ENCODE measurements around the gene CENPA. TPM values are rescaled to one million over a fixed set of nuclear protein-coding genes. Genes with fewer than 3 reads are reported as not detected.

CENPA gene
- total RNA-seq = 25.6 TPM
- polyA plus RNA-seq = 4.2 TPM
- long read RNA-seq, donor 1, partial matches to known transcripts = 0 of 3 reads
- long read RNA-seq, donor 1, other reads (novel, unspliced or antisense) = 0 of 3 reads
- long read RNA-seq, donor 2, transcript CENPA-202 (5 exons, 1,452 nt) = major isoform, 21 of 22 reads
- long read RNA-seq, donor 2, partial matches to known transcripts = 0 of 22 reads
- long read RNA-seq, donor 2, other reads (novel, unspliced or antisense) = 0 of 22 reads
- long read RNA-seq, donor 3, transcript CENPA-202 (5 exons, 1,452 nt) = major isoform, 22 of 42 reads
- long read RNA-seq, donor 3, partial matches to known transcripts = 15 of 42 reads
- long read RNA-seq, donor 3, other reads (novel, unspliced or antisense) = 0 of 42 reads
- long read RNA-seq, donor 4, transcript CENPA-202 (5 exons, 1,452 nt) = major isoform, 9 of 19 reads
- long read RNA-seq, donor 4, partial matches to known transcripts = 10 of 19 reads
- long read RNA-seq, donor 4, other reads (novel, unspliced or antisense) = 0 of 19 reads
- long read RNA-seq, donor 5, transcript CENPA-202 (5 exons, 1,452 nt) = major isoform, 15 of 33 reads
- long read RNA-seq, donor 5, partial matches to known transcripts = 12 of 33 reads
- long read RNA-seq, donor 5, other reads (novel, unspliced or antisense) = 0 of 33 reads
- long read RNA-seq, donor 6, transcript CENPA-202 (5 exons, 1,452 nt) = major isoform, 10 of 12 reads
- long read RNA-seq, donor 6, partial matches to known transcripts = 0 of 12 reads
- long read RNA-seq, donor 6, other reads (novel, unspliced or antisense) = 0 of 12 reads
- long read RNA-seq, donor 7, transcript CENPA-202 (5 exons, 1,452 nt) = major isoform, 13 of 22 reads
- long read RNA-seq, donor 7, partial matches to known transcripts = 5 of 22 reads
- long read RNA-seq, donor 7, other reads (novel, unspliced or antisense) = 0 of 22 reads
- long read RNA-seq, donor 8, partial matches to known transcripts = 5 of 9 reads
- long read RNA-seq, donor 8, other reads (novel, unspliced or antisense) = 0 of 9 reads
- long read RNA-seq, donor 9, transcript CENPA-202 (5 exons, 1,452 nt) = major isoform, 7 of 8 reads
- long read RNA-seq, donor 9, partial matches to known transcripts = 0 of 8 reads
- long read RNA-seq, donor 9, other reads (novel, unspliced or antisense) = 0 of 8 reads
- long read RNA-seq, donor 10, transcript CENPA-202 (5 exons, 1,452 nt) = major isoform, 17 of 26 reads
- long read RNA-seq, donor 10, partial matches to known transcripts = 5 of 26 reads
- long read RNA-seq, donor 10, other reads (novel, unspliced or antisense) = 0 of 26 reads

GRCh38 chr2:26785431-26786206 lies at the start of gene CENPA:
Gene CENPA, plus strand, starts transcription at chr2:26786056. Its CDS starts 141 bp downstream, at chr2:26786197.
- H3K27me3 ChIP-seq (ENCODE audit: control insufficient read depth in 2 of 2, insufficient read depth in 1 of 2, low read length in 1 of 2) = no peaks in the 10 kb centered on the region
- peaks cover 8 to 29% of the 10 kb centered on the region in 2 donors for H3K4me1 ChIP-seq (ENCODE audit: control insufficient read depth in 2 of 2, insufficient read depth in 2 of 2, low read length in 2 of 2)
- peaks cover 0 to 4% of the 10 kb centered on the region in 2 donors for H3K9me3 ChIP-seq (ENCODE audit: control insufficient read depth in 2 of 2, insufficient read depth in 1 of 2, low read length in 1 of 2)
- peaks cover 3 to 25% of the 10 kb centered on the region in 2 donors for H3K36me3 ChIP-seq (ENCODE audit: control insufficient read depth in 2 of 2, insufficient read depth in 2 of 2, low read length in 1 of 2)
- H3K4me3 ChIP-seq (ENCODE audit: low read length in 2 of 2) = peak within 1 kb of the TSS; percentile 68 to 84
- peak; percentile 97 to 100 (median 99) for DNase-seq (ENCODE audit: low read depth in 6 of 9, low spot score in 9 of 9)
- peak within 1 kb of the TSS; percentile 84 to 86 for H3K27ac ChIP-seq (ENCODE audit: low read depth in 1 of 2, low read length in 1 of 2)
- 1% methylated on average over 55 of the region's 55 CpGs for WGBS

GRCh38 chr2:26737221-26737620 lies 48.6 kb upstream of the CENPA start:
- H3K4me3 ChIP-seq (ENCODE audit: low read length in 2 of 2) = no peak overlapping the region
- WGBS = 93% methylated on average over 4 of the region's 4 CpGs
- no peak overlapping the region for H3K27ac ChIP-seq (ENCODE audit: low read depth in 1 of 2, low read length in 1 of 2)
- H3K36me3 ChIP-seq (ENCODE audit: control insufficient read depth in 2 of 2, insufficient read depth in 2 of 2, low read length in 1 of 2) = no peaks in the 10 kb centered on the region
- H3K9me3 ChIP-seq (ENCODE audit: control insufficient read depth in 2 of 2, insufficient read depth in 1 of 2, low read length in 1 of 2) = no peaks in the 10 kb centered on the region
- H3K4me1 ChIP-seq (ENCODE audit: control insufficient read depth in 2 of 2, insufficient read depth in 2 of 2, low read length in 2 of 2) = peaks cover 8 to 15% of the 10 kb centered on the region in 2 donors
- no peak for DNase-seq (ENCODE audit: low read depth in 6 of 9, low spot score in 9 of 9)
- peaks cover 5 to 19% of the 10 kb centered on the region in 2 donors for H3K27me3 ChIP-seq (ENCODE audit: control insufficient read depth in 2 of 2, insufficient read depth in 1 of 2, low read length in 1 of 2)

- DNase-seq (ENCODE audit: low read depth in 6 of 9, low spot score in 9 of 9) = no peak
- Histone ChIP-seq H3K4me3 (ENCODE audit: low read length in 2 of 2) (no peak overlapping the region), H3K4me1 (ENCODE audit: control insufficient read depth in 2 of 2, insufficient read depth in 2 of 2, low read length in 2 of 2) (peaks cover 8 to 15% of the 10 kb centered on the region in 2 donors), H3K9me3 (ENCODE audit: control insufficient read depth in 2 of 2, insufficient read depth in 1 of 2, low read length in 1 of 2) (no peaks in the 10 kb centered on the region), H3K27ac (ENCODE audit: low read depth in 1 of 2, low read length in 1 of 2) (no peak overlapping the region), H3K27me3 (ENCODE audit: control insufficient read depth in 2 of 2, insufficient read depth in 1 of 2, low read length in 1 of 2) (peaks cover 0 to 13% of the 10 kb centered on the region in 2 donors), H3K36me3 (ENCODE audit: control insufficient read depth in 2 of 2, insufficient read depth in 2 of 2, low read length in 1 of 2) (no peaks in the 10 kb centered on the region)
- WGBS = 65% methylated on average over 4 of the region's 4 CpGs
Observed at GRCh38 chr2:26738481-26738880, 47.4 kb upstream of the CENPA start.

- Histone ChIP-seq H3K27me3 (ENCODE audit: control insufficient read depth in 2 of 2, insufficient read depth in 1 of 2, low read length in 1 of 2) (peaks cover 0 to 10% of the 10 kb centered on the region in 2 donors), H3K27ac (ENCODE audit: low read depth in 1 of 2, low read length in 1 of 2) (no peak overlapping the region), H3K4me1 (ENCODE audit: control insufficient read depth in 2 of 2, insufficient read depth in 2 of 2, low read length in 2 of 2) (peaks cover 8 to 15% of the 10 kb centered on the region in 2 donors), H3K9me3 (ENCODE audit: control insufficient read depth in 2 of 2, insufficient read depth in 1 of 2, low read length in 1 of 2) (no peaks in the 10 kb centered on the region), H3K36me3 (ENCODE audit: control insufficient read depth in 2 of 2, insufficient read depth in 2 of 2, low read length in 1 of 2) (no peaks in the 10 kb centered on the region), H3K4me3 (ENCODE audit: low read length in 2 of 2) (no peak overlapping the region)
- 96% methylated on average over 7 of the region's 7 CpGs for WGBS
- no peak for DNase-seq (ENCODE audit: low read depth in 6 of 9, low spot score in 9 of 9)
Observed at GRCh38 chr2:26739514-26739913, 46.3 kb upstream of the CENPA start.

GRCh38 chr2:26740346-26740745 lies 45.5 kb upstream of the CENPA start:
- Histone ChIP-seq H3K4me1 (ENCODE audit: control insufficient read depth in 2 of 2, insufficient read depth in 2 of 2, low read length in 2 of 2) (peaks cover 8 to 15% of the 10 kb centered on the region in 2 donors), H3K36me3 (ENCODE audit: control insufficient read depth in 2 of 2, insufficient read depth in 2 of 2, low read length in 1 of 2) (no peaks in the 10 kb centered on the region), H3K27me3 (ENCODE audit: control insufficient read depth in 2 of 2, insufficient read depth in 1 of 2, low read length in 1 of 2) (peaks cover 0 to 8% of the 10 kb centered on the region in 2 donors), H3K9me3 (ENCODE audit: control insufficient read depth in 2 of 2, insufficient read depth in 1 of 2, low read length in 1 of 2) (no peaks in the 10 kb centered on the region), H3K27ac (ENCODE audit: low read depth in 1 of 2, low read length in 1 of 2) (no peak overlapping the region), H3K4me3 (ENCODE audit: low read length in 2 of 2) (no peak overlapping the region)
- WGBS = 82% methylated on average over 6 of the region's 6 CpGs
- no peak for DNase-seq (ENCODE audit: low read depth in 6 of 9, low spot score in 9 of 9)

GRCh38 chr2:26740890-26741302 lies 45.0 kb upstream of the CENPA start:
- H3K36me3 ChIP-seq (ENCODE audit: control insufficient read depth in 2 of 2, insufficient read depth in 2 of 2, low read length in 1 of 2) = no peaks in the 10 kb centered on the region
- no peak overlapping the region for H3K27ac ChIP-seq (ENCODE audit: low read depth in 1 of 2, low read length in 1 of 2)
- H3K4me3 ChIP-seq (ENCODE audit: low read length in 2 of 2) = no peak overlapping the region
- DNase-seq (ENCODE audit: low read depth in 6 of 9, low spot score in 9 of 9) = peak in 8 of 9 donors; percentile 44 to 87 (median 64)
- H3K27me3 ChIP-seq (ENCODE audit: control insufficient read depth in 2 of 2, insufficient read depth in 1 of 2, low read length in 1 of 2) = peaks cover 0 to 7% of the 10 kb centered on the region in 2 donors
- peaks cover 8 to 15% of the 10 kb centered on the region in 2 donors for H3K4me1 ChIP-seq (ENCODE audit: control insufficient read depth in 2 of 2, insufficient read depth in 2 of 2, low read length in 2 of 2)
- WGBS = 5% methylated on average over 8 of the region's 8 CpGs
- no peaks in the 10 kb centered on the region for H3K9me3 ChIP-seq (ENCODE audit: control insufficient read depth in 2 of 2, insufficient read depth in 1 of 2, low read length in 1 of 2)

- DNase-seq (ENCODE audit: low read depth in 6 of 9, low spot score in 9 of 9) = no peak
Observed at GRCh38 chr2:26742048-26742770, 43.6 kb upstream of the CENPA start.

More at GRCh38 chr2:26742048-26742770, 43.6 kb upstream of the CENPA start:
- Histone ChIP-seq H3K36me3 (ENCODE audit: control insufficient read depth in 2 of 2, insufficient read depth in 2 of 2, low read length in 1 of 2) (no peaks in the 10 kb centered on the region), H3K27ac (ENCODE audit: low read depth in 1 of 2, low read length in 1 of 2) (no peak overlapping the region), H3K27me3 (ENCODE audit: control insufficient read depth in 2 of 2, insufficient read depth in 1 of 2, low read length in 1 of 2) (peaks cover 0 to 2% of the 10 kb centered on the region in 2 donors), H3K9me3 (ENCODE audit: control insufficient read depth in 2 of 2, insufficient read depth in 1 of 2, low read length in 1 of 2) (no peaks in the 10 kb centered on the region), H3K4me3 (ENCODE audit: low read length in 2 of 2) (no peak overlapping the region), H3K4me1 (ENCODE audit: control insufficient read depth in 2 of 2, insufficient read depth in 2 of 2, low read length in 2 of 2) (peaks cover 8 to 15% of the 10 kb centered on the region in 2 donors)
- 92% methylated on average over 15 of the region's 15 CpGs for WGBS

Measured in thymus (tissue), 14 donors.